Hepatocyte (in vitro differentiated cells): ENCODE measurements around the gene NAIF1.
"Not testable (repeated sequence)": the region's sequence is repeated elsewhere in the genome, so short reads cannot be mapped to it uniquely, and the experiment has no call there.

Experiments
- CTCF ChIP-seq: fragments of 200-600 bp; sonication (generic); IDR thresholded peaks from 2 replicates; pipeline ENCODE4 v1.5.1; 2016; ENCODE audit warnings: antibody characterized with exemption, mild to moderate bottlenecking; ENCODE audit not compliant: poor library complexity
- EZH2 ChIP-seq: fragments of 200-600 bp; sonication (generic); IDR thresholded peaks from 2 replicates; pipeline ENCODE4 v1.6.1; 2016; ENCODE audit warnings: antibody characterized with exemption, mild to moderate bottlenecking, borderline replicate concordance

- not testable (repeated sequence) for TF ChIP-seq CTCF, EZH2
These were observed 30.6 kb downstream of the NAIF1 start for GRCh38 chr9:128036522-128036921.
